LoVo (cell line): ENCODE measurements around the gene CCDC40.

Source experiments
- DNase-seq: peaks from one replicate; pipeline ENCODE4 v3.0.0-alpha.2; 2016; ENCODE audit warnings: low spot score

The CCDC40 gene

GRCh38 chr17:80000981-80001775 is 35.3 kb upstream of the CCDC40 start:
- no peak for DNase-seq

GRCh38 chr17:80002070-80002641 is 34.3 kb upstream of the CCDC40 start:
- no peak for DNase-seq

GRCh38 chr17:80002690-80003490 is 33.6 kb upstream of the CCDC40 start:
- DNase-seq = peak; percentile 85

- DNase-seq = no peak
Measured at GRCh38 chr17:80003969-80004368, 32.5 kb upstream of the CCDC40 start.

GRCh38 chr17:80005360-80006338 is 30.8 kb upstream of the CCDC40 start:
- peak; percentile 78 for DNase-seq

- peak; percentile 45 for DNase-seq
Measured at GRCh38 chr17:80006339-80006720, 30.1 kb upstream of the CCDC40 start.

- DNase-seq = no peak
Measured at GRCh38 chr17:80006811-80007752, 29.4 kb upstream of the CCDC40 start.

GRCh38 chr17:80007939-80008338 is 28.5 kb upstream of the CCDC40 start:
- DNase-seq = no peak

GRCh38 chr17:80008383-80008840 is 28.0 kb upstream of the CCDC40 start:
- DNase-seq = peak; percentile 77

- no peak for DNase-seq
Measured at GRCh38 chr17:80008848-80009247, 27.6 kb upstream of the CCDC40 start.

- DNase-seq = no peak
Measured at GRCh38 chr17:80009391-80010282, 26.8 kb upstream of the CCDC40 start.

- DNase-seq = no peak
Measured at GRCh38 chr17:80010283-80010858, 26.1 kb upstream of the CCDC40 start.

- DNase-seq = no peak
Measured at GRCh38 chr17:80011989-80012555, 24.4 kb upstream of the CCDC40 start.

- no peak for DNase-seq
Measured at GRCh38 chr17:80012765-80013741, 23.4 kb upstream of the CCDC40 start.

GRCh38 chr17:80017226-80018010 is 19.0 kb upstream of the CCDC40 start:
- DNase-seq = no peak

- no peak for DNase-seq
Measured at GRCh38 chr17:80018917-80019651, 17.4 kb upstream of the CCDC40 start.
